AG04450 (cell line): ENCODE measurements around the gene ENO2. TPM values are rescaled to one million over a fixed set of nuclear protein-coding genes. Genes with fewer than 3 reads are reported as not detected.

ENCODE experiments used
- CTCF ChIA-PET: fragments of 300-600, 350-600 bp; formaldehyde crosslinking; extraction: SDS; loops from one replicate; lab custom pipeline; 2022; ENCODE audit warnings: antibody characterized with exemption, inconsistent platforms; lab: Charles Lee
- POLR2A ChIA-PET: fragments of 350-600 bp; formaldehyde crosslinking; extraction: SDS; loops from one replicate; lab custom pipeline; 2021; ENCODE audit warnings: antibody characterized with exemption, inconsistent platforms; lab: Yijun Ruan, JAX
- DNase-seq: peaks from one replicate; pipeline ENCODE4 v3.0.0-alpha.2; 2011; ENCODE audit warnings: low read depth, low spot score
- H3K27ac ChIP-seq: one replicate; pipeline ENCODE4 v1.5.1; 2012; ENCODE audit warnings: low read depth, low read length, control low read depth
- H3K27me3 ChIP-seq: one replicate; pipeline ENCODE4 v1.6.0; 2012; ENCODE audit warnings: low read length; ENCODE audit not compliant: control insufficient read depth, insufficient read depth
- H3K4me3 ChIP-seq: 2 replicates; pipeline ENCODE4 v1.5.1; 2011; ENCODE audit warnings: mild to moderate bottlenecking, low read depth, low read length, control low read depth
- H3K9me3 ChIP-seq: 2 replicates; pipeline ENCODE4 v1.5.1; 2012; ENCODE audit warnings: low read length; ENCODE audit not compliant: control insufficient read depth, insufficient read depth
- CTCF ChIP-seq: IDR thresholded peaks from 2 replicates; pipeline ENCODE4 v1.5.1; 2011; ENCODE audit warnings: low read depth, low read length, control low read depth, inconsistent platforms
- polyA plus RNA-seq: library from polyadenylated mRNA; depleted of rRNA; stranded (reverse); fragments of >200 nt; gene quantifications from 2 replicates; pipeline ENCODE4 v1.2.3, GENCODE V29; 2011

Gene ENO2
- polyA plus RNA-seq, 1 experiment: 25.4 TPM

GRCh38 chr12:6959805-6960592 lies 45.6 kb downstream of the ENO2 start:
- no peaks in the 10 kb centered on the region for H3K27me3 ChIP-seq
- ChIA-PET POLR2A (interaction anchor here (1.0 to 2.9 kb wide), 2 partner anchors 16 to 35 kb away, joined by 3 to 22 read pairs; partner anchors contain the start of genes C12orf57 and RNU7-1), CTCF (interaction anchor here (2.5 to 3.0 kb wide), 2 partner anchors 14 to 21 kb away, joined by 8 to 18 read pairs; partner anchors contain the start of gene C12orf57)
- no peak overlapping the region for H3K4me3 ChIP-seq
- TF ChIP-seq CTCF: no peak
- no peak overlapping the region for H3K27ac ChIP-seq
- DNase-seq: no peak
- H3K9me3 ChIP-seq: no peaks in the 10 kb centered on the region

- POLR2A ChIA-PET: interaction anchor here (0.6 to 2.9 kb wide), 3 partner anchors 17 to 147 kb away, joined by 3 to 22 read pairs (median 3); partner anchors contain the start of genes C12orf57 and RNU7-1
- no peak for DNase-seq
- Histone ChIP-seq H3K27ac (no peak overlapping the region), H3K9me3 (no peaks in the 10 kb centered on the region), H3K4me3 (no peak overlapping the region), H3K27me3 (no peaks in the 10 kb centered on the region)
- peak; percentile 33; the same call in 1 of the 2 replicates for TF ChIP-seq CTCF
- CTCF ChIA-PET: interaction anchor here (1.1 to 3.0 kb wide), 5 partner anchors 15 to 164 kb away, joined by 3 to 18 read pairs (median 5); partner anchors contain the start of gene C12orf57
Measured at GRCh38 chr12:6960593-6961277, 46.4 kb downstream of the ENO2 start.

GRCh38 chr12:6961278-6961694 lies 46.9 kb downstream of the ENO2 start:
- Histone ChIP-seq H3K4me3 (no peak overlapping the region), H3K27me3 (no peaks in the 10 kb centered on the region), H3K9me3 (no peaks in the 10 kb centered on the region), H3K27ac (no peak overlapping the region)
- no peak for TF ChIP-seq CTCF
- no peak for DNase-seq
- ChIA-PET CTCF (interaction anchor here (1.1 to 5.7 kb wide), 9 partner anchors 16 to 164 kb away, joined by 3 to 49 read pairs (median 5); partner anchors contain the start of genes C12orf57 and SPSB2), POLR2A (interaction anchor here (0.6 to 2.9 kb wide), 4 partner anchors 12 to 146 kb away, joined by 3 to 22 read pairs (median 4); partner anchors contain the start of genes C12orf57 and RNU7-1)

- no peaks in the 10 kb centered on the region for H3K9me3 ChIP-seq
- no peak for DNase-seq
- ChIA-PET CTCF (interaction anchor here (1.0 to 5.7 kb wide), 11 partner anchors 16 to 163 kb away, joined by 3 to 49 read pairs (median 5); partner anchors contain the start of genes C12orf57 and SPSB2), POLR2A (interaction anchor here (1.3 to 2.9 kb wide), 2 partner anchors 13 to 18 kb away, joined by 6 to 22 read pairs; partner anchors contain the start of genes C12orf57 and RNU7-1)
- H3K27ac ChIP-seq: peak overlapping the region; percentile 61
- TF ChIP-seq CTCF: peak; percentile 68
- no peak overlapping the region for H3K4me3 ChIP-seq
- H3K27me3 ChIP-seq: no peaks in the 10 kb centered on the region
Measured at GRCh38 chr12:6961695-6962284, 47.4 kb downstream of the ENO2 start.
